Activated CD8-positive, alpha-beta memory T cell treated with anti-CD3 and anti-CD28 coated beads for 24 hours (primary cell): Measurements from ENCODE around the gene OR2L13.
"Not testable (repeated sequence)": the region's sequence is repeated elsewhere in the genome, so short reads cannot be mapped to it uniquely, and the experiment has no call there.

Experiments used
- DNase-seq: peaks from one replicate; pipeline ENCODE4 v3.0.0-alpha.2; 2020

OR2L13 gene

GRCh38 chr1:248094884-248095283 is at the start of gene OR2L13:
TSS of gene OR2L13 (plus strand) at chr1:248095184. CDS start at chr1:248099376, 4,192 bp downstream.
- DNase-seq = no peak

GRCh38 chr1:248045209-248045608 is 49.8 kb upstream of the OR2L13 start:
- DNase-seq = no peak

GRCh38 chr1:248046536-248046935 is 48.4 kb upstream of the OR2L13 start, which contains the start of gene OR2L3:
TSS of gene OR2L3 (plus strand) at chr1:248046836. CDS start at chr1:248060682, 13,846 bp downstream.
- DNase-seq = no peak

- DNase-seq = no peak
Observed at GRCh38 chr1:248047008-248047407, 48.0 kb upstream of the OR2L13 start.

GRCh38 chr1:248054671-248055070 is 40.3 kb upstream of the OR2L13 start:
- DNase-seq = no peak

GRCh38 chr1:248055261-248055660 is 39.7 kb upstream of the OR2L13 start:
- DNase-seq = no peak

- DNase-seq = no peak
Observed at GRCh38 chr1:248065071-248065470, 29.9 kb upstream of the OR2L13 start.

GRCh38 chr1:248065604-248066003 is 29.4 kb upstream of the OR2L13 start:
- no peak for DNase-seq

- DNase-seq = not testable (repeated sequence)
Observed at GRCh38 chr1:248083864-248084263, 11.1 kb upstream of the OR2L13 start.

GRCh38 chr1:248098529-248098928 is 3.5 kb downstream of the OR2L13 start:
- DNase-seq = no peak

- no peak for DNase-seq
Observed at GRCh38 chr1:248102847-248103246, 7.9 kb downstream of the OR2L13 start.

GRCh38 chr1:248111157-248111556 is 16.2 kb downstream of the OR2L13 start:
- DNase-seq = no peak

- no peak for DNase-seq
Observed at GRCh38 chr1:248114890-248115289, 19.9 kb downstream of the OR2L13 start.

- DNase-seq = no peak
Observed at GRCh38 chr1:248127653-248128052, 32.7 kb downstream of the OR2L13 start.

- no peak for DNase-seq
Observed at GRCh38 chr1:248136811-248137210, 41.8 kb downstream of the OR2L13 start.

- no peak for DNase-seq
Observed at GRCh38 chr1:248140846-248141245, 45.9 kb downstream of the OR2L13 start.

- DNase-seq = no peak
Observed at GRCh38 chr1:248143311-248143710, 48.3 kb downstream of the OR2L13 start.

- DNase-seq = no peak
Observed at GRCh38 chr1:248144513-248145198, 49.7 kb downstream of the OR2L13 start, which contains the start of gene OR2M5. TSS of gene OR2M5 (plus strand) at chr1:248145148. CDS start at chr1:248145148, 0 bp downstream.
